SK-N-SH (cell line): Measurements from ENCODE around the gene CASK. TPM values are rescaled to one million over a fixed set of nuclear protein-coding genes. Genes with fewer than 3 reads are reported as not detected.

Source experiments
- CTCF ChIA-PET: fragments of 300-600, 350-600 bp; formaldehyde crosslinking; extraction: SDS; loops from one replicate; lab custom pipeline; 2021; lab: Yijun Ruan, JAX
- POLR2A ChIA-PET: fragments of 350-600 bp; sonication (Branson Sonifier 250); formaldehyde crosslinking; extraction: SDS; loops from one replicate; lab custom pipeline; 2020; ENCODE audit warnings: antibody characterized with exemption, inconsistent platforms; lab: Yijun Ruan, JAX
- DNase-seq: peaks from one replicate; pipeline ENCODE4 v3.0.0; 2012
- H2AFZ ChIP-seq: fragments of 200-600 bp; sonication (generic); 2 replicates; pipeline ENCODE4 v1.8.1; 2016; ENCODE audit warnings: antibody characterized with exemption, mild to moderate bottlenecking, low read depth
- H3F3A ChIP-seq: fragments of 200-600 bp; sonication (generic); replicated peaks from 2 replicates; pipeline ENCODE3; 2016; ENCODE audit warnings: antibody characterized with exemption, mild to moderate bottlenecking; ENCODE audit not compliant: insufficient read depth
- H3K27ac ChIP-seq, 2 experiments: fragments of 200-500 bp in 1 of 2; fragments of 200-600 bp in 1 of 2; sonication (Bioruptor generic) in 1 of 2; sonication (generic), shearing (Covaris generic) in 1 of 2; 2 replicates each; pipeline versions ENCODE4 v1.5.1 to v1.6.1; 2014 to 2016; ENCODE audit warnings: low read depth in 2 of 2, inconsistent platforms in 1 of 2, low read length in 1 of 2, mild to moderate bottlenecking in 1 of 2, mixed read lengths in 1 of 2
- H3K27me3 ChIP-seq: fragments of 200-600 bp; sonication (generic), shearing (Covaris generic); 2 replicates; pipeline ENCODE4 v1.6.1; 2016; ENCODE audit warnings: mixed run types; ENCODE audit not compliant: insufficient read depth
- H3K36me3 ChIP-seq, 2 experiments: fragments of 200-500 bp in 1 of 2; fragments of 200-600 bp in 1 of 2; sonication (Bioruptor generic) in 1 of 2; sonication (generic) in 1 of 2; replicated peaks in 1 of 2; 2 replicates each; pipeline versions ENCODE3 to v1.5.1; 2014 to 2016; ENCODE audit warnings: low read length in 1 of 2, mild to moderate bottlenecking in 1 of 2; ENCODE audit not compliant: insufficient read depth in 2 of 2, control insufficient read depth in 1 of 2
- H3K4me1 ChIP-seq, 2 experiments: fragments of 200-500 bp in 1 of 2; fragments of 200-600 bp in 1 of 2; sonication (Bioruptor generic) in 1 of 2; sonication (generic), shearing (Covaris generic) in 1 of 2; 2 replicates each; pipeline versions ENCODE4 v1.5.1 to v1.6.1; 2014 to 2016; ENCODE audit warnings: low read depth in 1 of 2, low read length in 1 of 2, mixed run types in 1 of 2; ENCODE audit not compliant: insufficient read depth in 2 of 2, control insufficient read depth in 1 of 2
- H3K4me2 ChIP-seq: fragments of 200-600 bp; sonication (generic), shearing (Covaris generic); 2 replicates; pipeline ENCODE4 v1.6.1; 2017; ENCODE audit warnings: mixed run types
- H3K4me3 ChIP-seq, 2 experiments: fragments of 200-500 bp in 1 of 2; fragments of 200-600 bp in 1 of 2; sonication (Bioruptor generic) in 1 of 2; sonication (generic), shearing (Covaris generic) in 1 of 2; 2 replicates each; pipeline versions ENCODE4 v1.5.1 to v1.8.1; 2014 to 2016; ENCODE audit warnings: low read depth in 2 of 2, inconsistent platforms in 1 of 2, low read length in 1 of 2, mild to moderate bottlenecking in 1 of 2, mixed read lengths in 1 of 2, moderate library complexity in 1 of 2
- H3K79me2 ChIP-seq: fragments of 200-600 bp; sonication (generic); 2 replicates; pipeline ENCODE4 v1.8.1; 2017; ENCODE audit warnings: mild to moderate bottlenecking; ENCODE audit not compliant: insufficient read depth
- H3K9ac ChIP-seq: fragments of 200-600 bp; sonication (generic); 2 replicates; pipeline ENCODE4 v1.6.1; 2017; ENCODE audit warnings: mixed run types
- H3K9me2 ChIP-seq: fragments of 200-600 bp; sonication (generic); 2 replicates; pipeline ENCODE4 v1.6.1; 2017; ENCODE audit warnings: mixed run types
- H3K9me3 ChIP-seq: fragments of 200-600 bp; sonication (generic); 2 replicates; pipeline ENCODE4 v1.6.1; 2017; ENCODE audit warnings: mixed run types, mild to moderate bottlenecking, moderate library complexity
- H4K20me1 ChIP-seq: fragments of 200-600 bp; sonication (generic); 2 replicates; pipeline ENCODE4 v1.6.1; 2017; ENCODE audit warnings: mild to moderate bottlenecking, mixed run types; ENCODE audit not compliant: insufficient read depth
- CHD2 ChIP-seq: fragments of 150-350 bp; IDR thresholded peaks from 2 replicates; pipeline ENCODE4 v1.6.1; 2018; ENCODE audit warnings: low read length; ENCODE audit not compliant: partially characterized antibody
- EP300 ChIP-seq, 2 experiments: IDR thresholded peaks; 2 replicates each; pipeline versions ENCODE4 v1.4.0 to v1.6.1; 2012; ENCODE audit warnings: borderline replicate concordance in 1 of 2, low read depth in 1 of 2, low read length in 1 of 2
- FOSL2 ChIP-seq: IDR thresholded peaks from 2 replicates; pipeline ENCODE4 v1.4.0; 2012; ENCODE audit warnings: low read depth, mild to moderate bottlenecking, moderate library complexity, borderline replicate concordance
- FOXJ3 ChIP-seq: sonication (generic); formaldehyde crosslinking; IDR thresholded peaks from 2 replicates; pipeline ENCODE4 v1.5.1; 2020; ENCODE audit warnings: mild to moderate bottlenecking, missing genetic modification reagents
- GATA2 ChIP-seq: sonication (generic); formaldehyde crosslinking; IDR thresholded peaks from 2 replicates; pipeline ENCODE4 v1.5.0; 2020; ENCODE audit warnings: mild to moderate bottlenecking, missing genetic modification reagents
- MEF2A ChIP-seq: IDR thresholded peaks from 2 replicates; pipeline ENCODE4 v1.4.0; 2012; ENCODE audit warnings: low read depth, borderline replicate concordance
- MXI1 ChIP-seq: IDR thresholded peaks from 2 replicates; pipeline ENCODE4 v1.6.1; 2012; ENCODE audit warnings: mild to moderate bottlenecking, low read depth, low read length, improper control_type of control experiment
- NRF1 ChIP-seq: IDR thresholded peaks from 2 replicates; pipeline ENCODE4 v1.6.1; 2012; ENCODE audit warnings: low read depth, mild to moderate bottlenecking, low read length
- RFX5 ChIP-seq: IDR thresholded peaks from 2 replicates; pipeline ENCODE4 v1.6.1; 2012; ENCODE audit warnings: mild to moderate bottlenecking, improper control_type of control experiment, low read length
- SIN3A ChIP-seq: IDR thresholded peaks from 2 replicates; pipeline ENCODE4 v1.6.1; 2012; ENCODE audit warnings: low read depth, mild to moderate bottlenecking, low read length, moderate library complexity, borderline replicate concordance
- TAF1 ChIP-seq: IDR thresholded peaks from 2 replicates; pipeline ENCODE4 v1.6.1; 2012; ENCODE audit warnings: low read depth, mild to moderate bottlenecking, low read length, moderate library complexity, borderline replicate concordance
- TCF12 ChIP-seq: IDR thresholded peaks from 2 replicates; pipeline ENCODE4 v1.4.0; 2012
- TEAD4 ChIP-seq: IDR thresholded peaks from 2 replicates; pipeline ENCODE4 v1.4.0; 2012; ENCODE audit warnings: mild to moderate bottlenecking, borderline replicate concordance; ENCODE audit not compliant: insufficient read depth
- YY1 ChIP-seq: IDR thresholded peaks from 2 replicates; pipeline ENCODE4 v1.4.0; 2012; ENCODE audit warnings: low read depth, mild to moderate bottlenecking
- WGBS: methylation state at CpG from one replicate; pipeline ENCODE4 v1.1.6; 2017; ENCODE audit warnings: low lambda C conversion rate; 5-methylcytosine and 5-hydroxymethylcytosine counted together
- polyA plus RNA-seq, 3 experiments: library from polyadenylated mRNA; depleted of rRNA; stranded (reverse); fragments of >200 nt; gene quantifications; 2 replicates each; pipeline ENCODE4 v1.2.3, GENCODE V29; 2012
- TF ChIP-seq, protein P1 (sequence below): IDR thresholded peaks from 2 replicates; pipeline ENCODE4 v1.6.1; 2012; ENCODE audit warnings: mild to moderate bottlenecking, low read depth, low read length, moderate library complexity
- TF ChIP-seq, protein P2 (sequence below): fragments of 200-600 bp; sonication (generic); IDR thresholded peaks from 2 replicates; pipeline ENCODE4 v1.6.1; 2017; ENCODE audit warnings: antibody characterized with exemption, mild to moderate bottlenecking, moderate library complexity
- TF ChIP-seq, protein P3 (sequence below): IDR thresholded peaks from 2 replicates; pipeline ENCODE4; 2012

Gene CASK
- polyA plus RNA-seq, 1 of the 3 experiments (the other 2 are of a cell fraction) = 7.0 TPM

DNA sequence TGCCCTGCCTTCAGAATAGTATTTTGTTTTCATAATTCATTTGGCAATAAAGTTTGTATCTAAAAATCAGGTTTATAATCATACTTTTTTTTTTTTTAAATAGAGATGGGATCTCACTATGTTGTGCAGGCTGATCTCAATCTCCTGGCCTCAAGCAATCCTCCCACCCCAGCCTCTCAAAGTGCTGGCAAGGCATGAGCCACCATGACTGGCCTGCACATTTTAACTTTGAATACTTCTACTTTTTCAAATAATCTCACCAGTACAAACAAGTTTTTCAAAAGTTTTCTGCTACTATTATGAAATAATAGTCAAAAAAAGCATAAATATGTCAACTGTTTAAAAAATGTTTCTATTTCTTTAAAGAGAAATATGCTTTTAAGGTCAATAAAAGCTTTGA lies 304.1 kb downstream of the CASK start:
- Histone ChIP-seq H3K4me2 (no peak overlapping the region), H3K4me1 (peaks cover 0 to 7% of the 10 kb centered on the region in 2 experiments; a peak in 2 of 4 replicates), H3K36me3 (no peaks in the 10 kb centered on the region), H3K79me2 (no peaks in the 10 kb centered on the region), H3K9me2 (no peaks in the 10 kb centered on the region), H4K20me1 (no peaks in the 10 kb centered on the region), H3K4me3 (no peak overlapping the region), H3K27me3 (no peaks in the 10 kb centered on the region), H3K9me3 (no peaks in the 10 kb centered on the region), H2AFZ (no peak overlapping the region), H3K27ac (no peak overlapping the region), H3K9ac (no peak overlapping the region), H3F3A (no peaks in the 10 kb centered on the region)
- ChIA-PET CTCF (no interaction called here), POLR2A (no interaction called here)
- no peak for DNase-seq
- TF ChIP-seq NRF1 (no peak), FOXJ3 (CRISPR knock-in tag) (no peak), TAF1 (no peak), TEAD4 (no peak), YY1 (no peak), MEF2A (no peak), RFX5 (no peak), CHD2 (no peak), MXI1 (no peak), FOSL2 (no peak), EP300 (IDR thresholded peaks at IDR 0.05; ENCODE audit: borderline replicate concordance in 1 of 2, low read depth in 1 of 2, low read length in 1 of 2) (no peak)
- TF ChIP-seq, protein P1, sequence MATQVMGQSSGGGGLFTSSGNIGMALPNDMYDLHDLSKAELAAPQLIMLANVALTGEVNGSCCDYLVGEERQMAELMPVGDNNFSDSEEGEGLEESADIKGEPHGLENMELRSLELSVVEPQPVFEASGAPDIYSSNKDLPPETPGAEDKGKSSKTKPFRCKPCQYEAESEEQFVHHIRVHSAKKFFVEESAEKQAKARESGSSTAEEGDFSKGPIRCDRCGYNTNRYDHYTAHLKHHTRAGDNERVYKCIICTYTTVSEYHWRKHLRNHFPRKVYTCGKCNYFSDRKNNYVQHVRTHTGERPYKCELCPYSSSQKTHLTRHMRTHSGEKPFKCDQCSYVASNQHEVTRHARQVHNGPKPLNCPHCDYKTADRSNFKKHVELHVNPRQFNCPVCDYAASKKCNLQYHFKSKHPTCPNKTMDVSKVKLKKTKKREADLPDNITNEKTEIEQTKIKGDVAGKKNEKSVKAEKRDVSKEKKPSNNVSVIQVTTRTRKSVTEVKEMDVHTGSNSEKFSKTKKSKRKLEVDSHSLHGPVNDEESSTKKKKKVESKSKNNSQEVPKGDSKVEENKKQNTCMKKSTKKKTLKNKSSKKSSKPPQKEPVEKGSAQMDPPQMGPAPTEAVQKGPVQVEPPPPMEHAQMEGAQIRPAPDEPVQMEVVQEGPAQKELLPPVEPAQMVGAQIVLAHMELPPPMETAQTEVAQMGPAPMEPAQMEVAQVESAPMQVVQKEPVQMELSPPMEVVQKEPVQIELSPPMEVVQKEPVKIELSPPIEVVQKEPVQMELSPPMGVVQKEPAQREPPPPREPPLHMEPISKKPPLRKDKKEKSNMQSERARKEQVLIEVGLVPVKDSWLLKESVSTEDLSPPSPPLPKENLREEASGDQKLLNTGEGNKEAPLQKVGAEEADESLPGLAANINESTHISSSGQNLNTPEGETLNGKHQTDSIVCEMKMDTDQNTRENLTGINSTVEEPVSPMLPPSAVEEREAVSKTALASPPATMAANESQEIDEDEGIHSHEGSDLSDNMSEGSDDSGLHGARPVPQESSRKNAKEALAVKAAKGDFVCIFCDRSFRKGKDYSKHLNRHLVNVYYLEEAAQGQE = no peak

DNA sequence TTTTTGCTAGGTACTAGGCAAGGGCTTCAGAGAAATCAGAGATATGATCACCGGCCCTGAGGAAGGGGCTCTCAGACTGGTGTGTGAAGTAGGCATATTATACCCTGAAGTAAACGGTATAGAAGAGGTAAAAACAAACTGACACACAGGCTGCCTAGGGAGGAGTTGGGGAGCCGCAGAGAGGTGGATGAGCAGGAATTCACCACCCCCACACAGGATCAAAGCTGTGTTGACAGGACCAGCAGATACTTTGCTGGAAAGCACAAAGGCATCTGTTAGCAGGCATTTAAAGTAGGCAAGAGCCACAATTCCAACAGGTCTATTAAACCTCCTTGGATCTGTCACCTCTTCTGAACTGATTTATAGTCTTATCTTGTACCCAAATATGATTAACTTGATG lies 306.4 kb downstream of the CASK start:
- peak; percentile 11 for DNase-seq
- Histone ChIP-seq H3K27ac (no peak overlapping the region), H3K79me2 (no peaks in the 10 kb centered on the region), H3K9ac (no peak overlapping the region), H3K4me3 (no peak overlapping the region), H3K27me3 (no peaks in the 10 kb centered on the region), H2AFZ (no peak overlapping the region), H4K20me1 (no peaks in the 10 kb centered on the region), H3K9me3 (no peaks in the 10 kb centered on the region), H3K9me2 (no peaks in the 10 kb centered on the region), H3F3A (no peaks in the 10 kb centered on the region), H3K4me1 (peaks cover 0 to 7% of the 10 kb centered on the region in 2 experiments; a peak in 2 of 4 replicates), H3K4me2 (no peak overlapping the region), H3K36me3 (no peaks in the 10 kb centered on the region)
- CTCF ChIA-PET = no interaction called here
- POLR2A ChIA-PET = no interaction called here
- 57% methylated on average over 3 of the region's 3 CpGs for WGBS
- TF ChIP-seq, protein P2, sequence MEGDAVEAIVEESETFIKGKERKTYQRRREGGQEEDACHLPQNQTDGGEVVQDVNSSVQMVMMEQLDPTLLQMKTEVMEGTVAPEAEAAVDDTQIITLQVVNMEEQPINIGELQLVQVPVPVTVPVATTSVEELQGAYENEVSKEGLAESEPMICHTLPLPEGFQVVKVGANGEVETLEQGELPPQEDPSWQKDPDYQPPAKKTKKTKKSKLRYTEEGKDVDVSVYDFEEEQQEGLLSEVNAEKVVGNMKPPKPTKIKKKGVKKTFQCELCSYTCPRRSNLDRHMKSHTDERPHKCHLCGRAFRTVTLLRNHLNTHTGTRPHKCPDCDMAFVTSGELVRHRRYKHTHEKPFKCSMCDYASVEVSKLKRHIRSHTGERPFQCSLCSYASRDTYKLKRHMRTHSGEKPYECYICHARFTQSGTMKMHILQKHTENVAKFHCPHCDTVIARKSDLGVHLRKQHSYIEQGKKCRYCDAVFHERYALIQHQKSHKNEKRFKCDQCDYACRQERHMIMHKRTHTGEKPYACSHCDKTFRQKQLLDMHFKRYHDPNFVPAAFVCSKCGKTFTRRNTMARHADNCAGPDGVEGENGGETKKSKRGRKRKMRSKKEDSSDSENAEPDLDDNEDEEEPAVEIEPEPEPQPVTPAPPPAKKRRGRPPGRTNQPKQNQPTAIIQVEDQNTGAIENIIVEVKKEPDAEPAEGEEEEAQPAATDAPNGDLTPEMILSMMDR = no peak
- TF ChIP-seq GATA2 (CRISPR knock-in tag) (no peak), EP300 (IDR thresholded peaks at IDR 0.05; ENCODE audit: borderline replicate concordance in 1 of 2, low read depth in 1 of 2, low read length in 1 of 2) (no peak), MXI1 (no peak), SIN3A (no peak), YY1 (no peak), TCF12 (no peak)
- TF ChIP-seq, protein P3, sequence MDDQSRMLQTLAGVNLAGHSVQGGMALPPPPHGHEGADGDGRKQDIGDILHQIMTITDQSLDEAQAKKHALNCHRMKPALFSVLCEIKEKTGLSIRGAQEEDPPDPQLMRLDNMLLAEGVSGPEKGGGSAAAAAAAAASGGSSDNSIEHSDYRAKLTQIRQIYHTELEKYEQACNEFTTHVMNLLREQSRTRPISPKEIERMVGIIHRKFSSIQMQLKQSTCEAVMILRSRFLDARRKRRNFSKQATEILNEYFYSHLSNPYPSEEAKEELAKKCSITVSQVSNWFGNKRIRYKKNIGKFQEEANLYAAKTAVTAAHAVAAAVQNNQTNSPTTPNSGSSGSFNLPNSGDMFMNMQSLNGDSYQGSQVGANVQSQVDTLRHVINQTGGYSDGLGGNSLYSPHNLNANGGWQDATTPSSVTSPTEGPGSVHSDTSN = no peak
- TF ChIP-seq, protein P1 = no peak
